Testis (tissue), 3 donors: Measurements from ENCODE around the gene VILL. TPM values are rescaled to one million over a fixed set of nuclear protein-coding genes. Genes with fewer than 3 reads are reported as not detected.

Experiments
- DNase-seq: peaks from one replicate; pipeline ENCODE4 v3.0.0-alpha.2; 2019
- H3K27ac ChIP-seq, 2 donors: fragments of 200-600 bp; sonication (generic); one replicate each; pipeline ENCODE4 v1.5.1; 2019
- H3K27me3 ChIP-seq: fragments of 200-600 bp; sonication (generic); one replicate; pipeline ENCODE4 v1.5.1; 2019
- H3K36me3 ChIP-seq: fragments of 200-600 bp; sonication (generic); one replicate; pipeline ENCODE4 v1.5.1; 2017; ENCODE audit warnings: low read depth; ENCODE audit errors: missing control alignments
- H3K4me1 ChIP-seq: fragments of 200-600 bp; sonication (generic); one replicate; pipeline ENCODE4 v1.5.1; 2019
- H3K4me3 ChIP-seq, 2 donors: fragments of 200-600 bp; sonication (generic); one replicate each; pipeline ENCODE4 v1.5.1; 2017 to 2019
- H3K9me3 ChIP-seq: fragments of 200-600 bp; sonication (generic); one replicate; pipeline ENCODE4 v1.5.1; 2017
- CTCF ChIP-seq, 3 experiments: fragments of 450-650 bp in 2 of 3; fragments of 200-600 bp in 1 of 3; sonication (generic) in 1 of 3; IDR thresholded peaks; one replicate each; pipeline ENCODE4 v1.5.1; 2016 to 2019; ENCODE audit warnings: antibody characterized with exemption in 3 of 3, mild to moderate bottlenecking in 2 of 3, moderate library complexity in 1 of 3
- POLR2A ChIP-seq: fragments of 450-650 bp; IDR thresholded peaks from one replicate; pipeline ENCODE4 v1.6.1; 2017; ENCODE audit warnings: antibody characterized with exemption, mild to moderate bottlenecking, moderate library complexity
- WGBS, 2 donors: methylation state at CpG; one replicate each; pipeline ENCODE4 v1.1.5; 2018; 5-methylcytosine and 5-hydroxymethylcytosine counted together
- intact Hi-C: fragments of 100-400 bp; cut with DNase I; formaldehyde crosslinking; loops from one replicate; pipeline ENCODE4 v1.15.1; 2023; ENCODE audit warnings: low total_unique reads
- polyA plus RNA-seq: library from polyadenylated mRNA; stranded (reverse); fragments of 350-450 nt; fragmentation: Illumina TruSeq; extraction: RNeasy Lipid Tissue Mini Kit (QIAGEN cat#74804); gene quantifications from one replicate; pipeline ENCODE4 v1.2.3, GENCODE V29; 2014; ENCODE audit warnings: low read depth, low replicate concordance; ENCODE audit not compliant: insufficient read depth
- total RNA-seq, 2 donors: library from RNA; depleted of rRNA; stranded (reverse); fragments of >200 nt; gene quantifications; one replicate each; pipeline ENCODE4 v1.2.3, GENCODE V29; 2016

The VILL gene
- total and polyA plus RNA-seq, 3 donors from 2014 or later: 9.5 to 17.4 (median 16.3) TPM

- no peak for DNase-seq
- Histone ChIP-seq H3K36me3 (no peaks in the 10 kb centered on the region), H3K4me3 (no peak overlapping the region), H3K9me3 (no peaks in the 10 kb centered on the region), H3K4me1 (peaks cover 15% of the 10 kb centered on the region), H3K27ac (no peak overlapping the region), H3K27me3 (no peaks in the 10 kb centered on the region)
- WGBS, 2 donors: 88 to 95% methylated on average over 3 of the region's 3 CpGs
- TF ChIP-seq POLR2A: no peak
- intact Hi-C loops: no loop called here
These were observed 25.4 kb downstream of the VILL start for GRCh38 chr3:38015984-38016383.

- no peak for DNase-seq
- H3K4me3 ChIP-seq: no peak overlapping the region
- no peak overlapping the region for H3K27ac ChIP-seq
- no peaks in the 10 kb centered on the region for H3K27me3 ChIP-seq
- 95 to 98% methylated on average over 12 to 13 of the region's 13 CpGs for WGBS, 2 donors
- intact Hi-C loops: no loop called here
- H3K4me1 ChIP-seq: peaks cover 15% of the 10 kb centered on the region
- H3K9me3 ChIP-seq: no peaks in the 10 kb centered on the region
- no peak for TF ChIP-seq CTCF (IDR thresholded peaks at IDR 0.05)
- TF ChIP-seq POLR2A: no peak
- H3K36me3 ChIP-seq: no peaks in the 10 kb centered on the region
These were observed 25.8 kb downstream of the VILL start for GRCh38 chr3:38016410-38016809.

GRCh38 chr3:38016847-38017444 lies 26.4 kb downstream of the VILL start:
- H3K27me3 ChIP-seq: no peaks in the 10 kb centered on the region
- H3K4me3 ChIP-seq: no peak overlapping the region
- no peak overlapping the region for H3K27ac ChIP-seq
- DNase-seq: no peak
- no peaks in the 10 kb centered on the region for H3K9me3 ChIP-seq
- no peak for TF ChIP-seq CTCF (IDR thresholded peaks at IDR 0.05)
- no peaks in the 10 kb centered on the region for H3K36me3 ChIP-seq
- 65 to 94% methylated on average over 5 to 6 of the region's 6 CpGs for WGBS, 2 donors
- peaks cover 15% of the 10 kb centered on the region for H3K4me1 ChIP-seq
- intact Hi-C loops: no loop called here

GRCh38 chr3:38017445-38018295 lies 27.1 kb downstream of the VILL start:
- Histone ChIP-seq H3K4me1 (peaks cover 15% of the 10 kb centered on the region), H3K4me3 (no peak overlapping the region), H3K36me3 (no peaks in the 10 kb centered on the region), H3K27ac (no peak overlapping the region), H3K27me3 (no peaks in the 10 kb centered on the region), H3K9me3 (no peaks in the 10 kb centered on the region)
- peak; percentile 54 for DNase-seq
- WGBS, 2 donors: 66 to 86% methylated on average over 1 to 9 of the region's 9 CpGs
- intact Hi-C loops: no loop called here
- no peak for TF ChIP-seq POLR2A
- no peak for TF ChIP-seq CTCF (IDR thresholded peaks at IDR 0.05)

- H3K36me3 ChIP-seq: no peaks in the 10 kb centered on the region
These were observed 28.0 kb downstream of the VILL start for GRCh38 chr3:38018296-38019266.

More at GRCh38 chr3:38018296-38019266, 28.0 kb downstream of the VILL start:
- Histone ChIP-seq H3K27ac (peak overlapping the region in 1 of 2 donors; percentile 36), H3K27me3 (no peaks in the 10 kb centered on the region), H3K9me3 (no peaks in the 10 kb centered on the region), H3K4me3 (no peak overlapping the region), H3K4me1 (peaks cover 15% of the 10 kb centered on the region)
- intact Hi-C loops: no loop called here
- TF ChIP-seq POLR2A (no peak), CTCF (IDR thresholded peaks at IDR 0.05) (no peak)
- DNase-seq: no peak
- 71 to 80% methylated on average over 11 to 13 of the region's 13 CpGs for WGBS, 2 donors
